A549 (cell line): ENCODE data around the gene SYTL1.

ENCODE experiments used
- CTCF ChIP-seq: fragments of >200 bp; sonication (Bioruptor Twin); formaldehyde crosslinking; IDR thresholded peaks from 3 replicates; pipeline ENCODE4 v1.5.1; 2016
- POLR2A ChIP-seq: IDR thresholded peaks from 2 replicates; pipeline ENCODE4 v1.6.1; 2012; ENCODE audit warnings: mild to moderate bottlenecking, low read length
- RNF2 ChIP-seq: fragments of 200-600 bp; sonication (generic); IDR thresholded peaks from 2 replicates; pipeline ENCODE4 v1.6.1; 2016; ENCODE audit warnings: low read depth, mild to moderate bottlenecking, antibody characterized with exemption, moderate library complexity, borderline replicate concordance

- no peak for TF ChIP-seq RNF2
- no peak for TF ChIP-seq POLR2A
- no peak for TF ChIP-seq CTCF
These were observed 13.9 kb upstream of the SYTL1 start for GRCh38 chr1:27327964-27328363.
